ENCODE data around the gene RARA.

The RARA gene

GRCh38 chr17:40286473-40286872, 22.5 kb upstream of the RARA start:
- no peak for TF ChIP-seq CTCF (IDR thresholded peaks at IDR 0.05; ENCODE audit: insufficient read depth, low read depth, low read length, missing control alignments)
- DNase-seq (ENCODE audit: low read depth): no peak
- no peak overlapping the region for H3K4me3 ChIP-seq (ENCODE audit: low read length)

DNA sequence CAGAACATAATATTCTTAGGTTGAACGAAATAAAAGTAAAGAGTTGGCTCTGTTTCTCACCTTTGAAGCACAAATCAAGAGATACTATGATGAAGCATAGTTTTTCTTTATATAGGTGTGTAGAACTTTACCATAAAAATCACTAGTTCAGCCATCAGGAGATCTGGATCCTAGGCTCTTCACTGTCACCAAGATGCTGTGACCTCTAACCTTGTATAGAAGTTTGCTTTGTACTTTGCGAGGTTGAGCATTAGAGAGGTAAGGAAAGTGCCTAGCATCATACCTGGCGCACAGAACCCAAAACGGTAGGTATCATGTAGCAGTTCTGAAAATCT, 21.9 kb upstream of the RARA start:
- peak overlapping the region; percentile 12 for H3K4me3 ChIP-seq (ENCODE audit: low read length)
- DNase-seq (ENCODE audit: low read depth): no peak
- TF ChIP-seq CTCF (IDR thresholded peaks at IDR 0.05; ENCODE audit: insufficient read depth, low read depth, low read length, missing control alignments): no peak

- DNase-seq (ENCODE audit: low read depth): peak; percentile 99
- H3K4me3 ChIP-seq (ENCODE audit: low read length): peak within 1 kb of the TSS; percentile 87
- no peak for TF ChIP-seq CTCF (IDR thresholded peaks at IDR 0.05; ENCODE audit: insufficient read depth, low read depth, low read length, missing control alignments)
Observed at GRCh38 chr17:40287494-40288369, 21.2 kb upstream of the RARA start, which contains the start of gene CDC6. TSS of gene CDC6 (plus strand) at chr17:40287879. CDS start at chr17:40289421, 1,542 bp downstream.

GRCh38 chr17:40290629-40291280, 18.2 kb upstream of the RARA start:
- peak; percentile 74 for TF ChIP-seq CTCF (IDR thresholded peaks at IDR 0.05; ENCODE audit: insufficient read depth, low read depth, low read length, missing control alignments)
- peak; percentile 93 for DNase-seq (ENCODE audit: low read depth)
- no peak overlapping the region for H3K4me3 ChIP-seq (ENCODE audit: low read length)

DNA sequence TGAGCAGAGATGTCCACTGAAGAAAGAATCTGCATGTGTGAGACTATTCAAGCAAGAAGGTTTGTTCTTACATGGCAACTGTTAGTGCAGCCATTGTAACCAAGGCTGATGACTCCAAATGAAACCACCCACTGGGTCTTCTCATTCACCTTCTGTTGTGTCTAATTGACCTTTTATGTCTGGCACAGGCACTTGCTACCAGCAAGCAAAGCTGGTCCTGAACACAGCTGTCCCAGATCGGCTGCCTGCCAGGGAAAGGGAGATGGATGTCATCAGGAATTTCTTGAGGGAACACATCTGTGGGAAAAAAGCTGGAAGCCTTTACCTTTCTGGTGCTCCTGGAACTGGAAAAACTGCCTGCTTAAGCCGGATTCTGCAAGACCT, 17.7 kb upstream of the RARA start:
- no peak overlapping the region for H3K4me3 ChIP-seq (ENCODE audit: low read length)
- no peak for DNase-seq (ENCODE audit: low read depth)
- TF ChIP-seq CTCF (IDR thresholded peaks at IDR 0.05; ENCODE audit: insufficient read depth, low read depth, low read length, missing control alignments): no peak

GRCh38 chr17:40293363-40293762, 15.6 kb upstream of the RARA start:
- no peak for DNase-seq (ENCODE audit: low read depth)
- no peak for TF ChIP-seq CTCF (IDR thresholded peaks at IDR 0.05; ENCODE audit: insufficient read depth, low read depth, low read length, missing control alignments)
- H3K4me3 ChIP-seq (ENCODE audit: low read length): no peak overlapping the region

Measured in epithelial cell of esophagus (primary cell).